Lower leg skin (tissue), 3 donors: ENCODE measurements around the gene CHRNA9.

Experiments
- POLR2A ChIP-seq, 2 donors: fragments of 450-650 bp; IDR thresholded peaks; one replicate each; pipeline ENCODE4 v1.6.1; 2016 to 2017; ENCODE audit warnings: antibody characterized with exemption in 2 of 2, mild to moderate bottlenecking in 1 of 2, moderate library complexity in 1 of 2
- TF ChIP-seq, protein P1 (sequence below), 3 donors: fragments of 450-650 bp; IDR thresholded peaks; one replicate each; pipeline ENCODE4 v1.5.1; 2016; ENCODE audit warnings: antibody characterized with exemption in 3 of 3, mild to moderate bottlenecking in 3 of 3, moderate library complexity in 2 of 3

DNA sequence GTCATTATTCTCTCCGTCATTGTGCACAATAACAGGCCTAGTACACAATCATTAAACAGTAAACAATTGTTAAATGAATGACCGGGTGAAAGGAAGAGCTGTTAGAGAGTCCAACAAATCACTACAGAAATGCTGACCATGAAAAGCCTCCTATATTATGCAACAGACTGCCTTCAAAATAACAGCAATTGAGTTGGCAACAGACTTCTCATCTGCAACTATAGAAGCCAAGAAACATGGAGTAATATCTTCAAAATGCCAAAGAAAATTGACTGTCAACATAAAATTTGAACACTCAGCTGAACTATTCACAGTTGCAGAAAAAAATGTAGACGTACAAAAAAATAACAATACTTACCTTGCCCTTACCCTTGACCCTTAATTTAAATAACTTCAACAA, 26.2 kb downstream of the CHRNA9 start:
- TF ChIP-seq, protein P1, sequence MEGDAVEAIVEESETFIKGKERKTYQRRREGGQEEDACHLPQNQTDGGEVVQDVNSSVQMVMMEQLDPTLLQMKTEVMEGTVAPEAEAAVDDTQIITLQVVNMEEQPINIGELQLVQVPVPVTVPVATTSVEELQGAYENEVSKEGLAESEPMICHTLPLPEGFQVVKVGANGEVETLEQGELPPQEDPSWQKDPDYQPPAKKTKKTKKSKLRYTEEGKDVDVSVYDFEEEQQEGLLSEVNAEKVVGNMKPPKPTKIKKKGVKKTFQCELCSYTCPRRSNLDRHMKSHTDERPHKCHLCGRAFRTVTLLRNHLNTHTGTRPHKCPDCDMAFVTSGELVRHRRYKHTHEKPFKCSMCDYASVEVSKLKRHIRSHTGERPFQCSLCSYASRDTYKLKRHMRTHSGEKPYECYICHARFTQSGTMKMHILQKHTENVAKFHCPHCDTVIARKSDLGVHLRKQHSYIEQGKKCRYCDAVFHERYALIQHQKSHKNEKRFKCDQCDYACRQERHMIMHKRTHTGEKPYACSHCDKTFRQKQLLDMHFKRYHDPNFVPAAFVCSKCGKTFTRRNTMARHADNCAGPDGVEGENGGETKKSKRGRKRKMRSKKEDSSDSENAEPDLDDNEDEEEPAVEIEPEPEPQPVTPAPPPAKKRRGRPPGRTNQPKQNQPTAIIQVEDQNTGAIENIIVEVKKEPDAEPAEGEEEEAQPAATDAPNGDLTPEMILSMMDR (IDR thresholded peaks at IDR 0.05): no peak
- no peak for TF ChIP-seq POLR2A (IDR thresholded peaks at IDR 0.05)
